B cell (primary cell): ENCODE results near the gene INO80D.
A peak's percentile ranks its signal among the peaks of the same experiment; 100 is the strongest.

Source experiments
- EZH2 ChIP-seq: IDR thresholded peaks from 2 replicates; pipeline ENCODE4 v1.6.1; 2012; ENCODE audit warnings: borderline replicate concordance, low read depth, mild to moderate bottlenecking, moderate library complexity, low read length; ENCODE audit not compliant: insufficient read depth, poor library complexity, severe bottlenecking
- TF ChIP-seq, protein P1 (sequence below): fragments of 200-600 bp; IDR thresholded peaks from one replicate; pipeline ENCODE4 v1.8.0; 2022; ENCODE audit warnings: antibody characterized with exemption, mild to moderate bottlenecking

GRCh38 chr2:206085742-206086445 lies at the start of gene INO80D:
- TF ChIP-seq, protein P1, sequence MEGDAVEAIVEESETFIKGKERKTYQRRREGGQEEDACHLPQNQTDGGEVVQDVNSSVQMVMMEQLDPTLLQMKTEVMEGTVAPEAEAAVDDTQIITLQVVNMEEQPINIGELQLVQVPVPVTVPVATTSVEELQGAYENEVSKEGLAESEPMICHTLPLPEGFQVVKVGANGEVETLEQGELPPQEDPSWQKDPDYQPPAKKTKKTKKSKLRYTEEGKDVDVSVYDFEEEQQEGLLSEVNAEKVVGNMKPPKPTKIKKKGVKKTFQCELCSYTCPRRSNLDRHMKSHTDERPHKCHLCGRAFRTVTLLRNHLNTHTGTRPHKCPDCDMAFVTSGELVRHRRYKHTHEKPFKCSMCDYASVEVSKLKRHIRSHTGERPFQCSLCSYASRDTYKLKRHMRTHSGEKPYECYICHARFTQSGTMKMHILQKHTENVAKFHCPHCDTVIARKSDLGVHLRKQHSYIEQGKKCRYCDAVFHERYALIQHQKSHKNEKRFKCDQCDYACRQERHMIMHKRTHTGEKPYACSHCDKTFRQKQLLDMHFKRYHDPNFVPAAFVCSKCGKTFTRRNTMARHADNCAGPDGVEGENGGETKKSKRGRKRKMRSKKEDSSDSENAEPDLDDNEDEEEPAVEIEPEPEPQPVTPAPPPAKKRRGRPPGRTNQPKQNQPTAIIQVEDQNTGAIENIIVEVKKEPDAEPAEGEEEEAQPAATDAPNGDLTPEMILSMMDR = peak; percentile 67
- TF ChIP-seq EZH2 = no peak
